ENCODE data around the gene NUTM1. TPM values are rescaled to one million over a fixed set of nuclear protein-coding genes. Genes with fewer than 3 reads are reported as not detected.

Gene NUTM1
- total RNA-seq, 6 donors from 2014 or later = not detected

DNA sequence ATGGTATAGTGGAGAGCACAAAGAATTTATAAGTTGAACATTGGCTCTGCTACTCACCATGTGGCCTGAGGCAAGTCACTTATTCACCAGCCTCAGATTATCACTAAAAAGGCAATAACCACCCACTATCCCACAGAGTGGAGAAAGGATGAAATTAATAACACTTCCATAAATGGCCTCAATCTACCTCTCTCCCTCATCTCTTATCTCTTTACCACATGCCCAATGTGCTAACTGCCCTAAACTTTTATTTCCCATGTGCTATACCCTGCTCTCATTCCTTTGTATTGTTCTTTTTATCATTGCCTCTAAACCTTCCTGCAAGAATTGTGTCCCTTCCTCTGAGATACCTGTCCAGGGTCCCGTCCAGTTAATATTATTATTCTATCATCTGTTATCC, 31.6 kb upstream of the NUTM1 start:
- Histone ChIP-seq H3K4me1 (peaks cover 0 to 4% (median 3%) of the 10 kb centered on the region in 4 donors), H3K36me3 (peaks cover 0 to 4% (median 0%) of the 10 kb centered on the region in 4 donors), H3K27me3 (no peaks in the 10 kb centered on the region), H3K27ac (no peak overlapping the region), H3K4me3 (no peak overlapping the region), H3K9me3 (no peaks in the 10 kb centered on the region)
- no peak for TF ChIP-seq EP300 (IDR thresholded peaks at IDR 0.05)
- TF ChIP-seq POLR2A (IDR thresholded peaks at IDR 0.05) = no peak
- TF ChIP-seq, protein P1, sequence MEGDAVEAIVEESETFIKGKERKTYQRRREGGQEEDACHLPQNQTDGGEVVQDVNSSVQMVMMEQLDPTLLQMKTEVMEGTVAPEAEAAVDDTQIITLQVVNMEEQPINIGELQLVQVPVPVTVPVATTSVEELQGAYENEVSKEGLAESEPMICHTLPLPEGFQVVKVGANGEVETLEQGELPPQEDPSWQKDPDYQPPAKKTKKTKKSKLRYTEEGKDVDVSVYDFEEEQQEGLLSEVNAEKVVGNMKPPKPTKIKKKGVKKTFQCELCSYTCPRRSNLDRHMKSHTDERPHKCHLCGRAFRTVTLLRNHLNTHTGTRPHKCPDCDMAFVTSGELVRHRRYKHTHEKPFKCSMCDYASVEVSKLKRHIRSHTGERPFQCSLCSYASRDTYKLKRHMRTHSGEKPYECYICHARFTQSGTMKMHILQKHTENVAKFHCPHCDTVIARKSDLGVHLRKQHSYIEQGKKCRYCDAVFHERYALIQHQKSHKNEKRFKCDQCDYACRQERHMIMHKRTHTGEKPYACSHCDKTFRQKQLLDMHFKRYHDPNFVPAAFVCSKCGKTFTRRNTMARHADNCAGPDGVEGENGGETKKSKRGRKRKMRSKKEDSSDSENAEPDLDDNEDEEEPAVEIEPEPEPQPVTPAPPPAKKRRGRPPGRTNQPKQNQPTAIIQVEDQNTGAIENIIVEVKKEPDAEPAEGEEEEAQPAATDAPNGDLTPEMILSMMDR (IDR thresholded peaks at IDR 0.05) = no peak
- TF ChIP-seq POLR2AphosphoS5 (IDR thresholded peaks at IDR 0.05) = no peak
- no peak for ATAC-seq (ENCODE audit: low FRiP score in 2 of 2)
- 79 to 96% methylated on average over 1 of the region's 1 CpG for WGBS, 2 donors
- no peak for DNase-seq

DNA sequence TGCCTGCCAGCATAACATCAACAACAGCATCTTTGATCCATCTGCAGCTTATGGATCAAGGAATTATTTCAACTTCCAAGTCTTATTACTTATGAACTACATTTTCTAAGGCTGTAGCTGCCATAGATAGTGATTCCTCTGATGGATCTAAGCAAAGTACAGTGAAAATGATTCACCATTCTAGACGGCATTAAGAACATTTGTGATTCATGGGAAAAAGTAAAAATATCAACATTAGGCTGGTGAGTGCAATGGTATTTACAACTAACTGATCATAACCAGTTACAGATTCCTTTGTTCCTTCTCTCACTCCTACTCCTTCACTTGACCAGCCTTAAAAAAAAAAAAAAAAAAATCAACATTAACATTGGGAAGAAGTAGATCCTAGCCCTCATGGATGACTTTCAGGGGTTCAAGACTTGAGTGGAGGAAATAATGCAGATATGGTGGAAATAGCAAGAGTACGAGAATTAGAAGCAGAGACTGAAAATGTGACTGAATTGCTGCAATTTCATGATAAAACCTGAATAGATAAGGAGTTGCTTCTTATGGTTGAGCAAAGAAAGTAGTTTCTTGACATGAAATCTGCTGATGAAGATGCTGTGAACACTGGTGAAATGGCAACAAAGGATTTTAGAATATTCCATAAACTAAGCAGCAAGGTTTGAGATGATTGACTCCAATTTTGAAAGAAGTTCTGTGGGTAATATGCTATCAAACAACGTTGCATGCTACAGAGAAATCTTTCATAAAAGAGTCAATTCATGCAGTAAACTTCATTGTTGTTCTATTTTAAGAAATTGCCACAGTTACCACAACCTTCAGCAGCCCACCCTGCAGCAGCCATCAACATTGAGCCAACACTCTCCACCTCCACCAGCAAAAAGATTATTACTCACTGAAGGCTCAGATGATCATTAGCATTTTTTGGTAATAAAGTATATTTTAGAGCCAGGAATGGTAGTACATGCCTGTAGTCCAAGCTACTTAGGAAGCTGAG, 28.3 kb upstream of the NUTM1 start:
- H3K27ac ChIP-seq = no peak overlapping the region
- no peaks in the 10 kb centered on the region for H3K9me3 ChIP-seq
- ATAC-seq (ENCODE audit: low FRiP score in 2 of 2) = no peak
- TF ChIP-seq EP300 (IDR thresholded peaks at IDR 0.05) (no peak), POLR2A (IDR thresholded peaks at IDR 0.05) (no peak), POLR2AphosphoS5 (IDR thresholded peaks at IDR 0.05) (no peak)
- TF ChIP-seq, protein P1 (IDR thresholded peaks at IDR 0.05) = no peak
- no peaks in the 10 kb centered on the region for H3K36me3 ChIP-seq
- DNase-seq = no peak
- 78 to 84% methylated on average over 3 of the region's 3 CpGs for WGBS, 2 donors
- no peaks in the 10 kb centered on the region for H3K27me3 ChIP-seq
- no peak overlapping the region for H3K4me3 ChIP-seq
- peaks cover 16 to 28% (median 18%) of the 10 kb centered on the region in 4 donors for H3K4me1 ChIP-seq

DNA sequence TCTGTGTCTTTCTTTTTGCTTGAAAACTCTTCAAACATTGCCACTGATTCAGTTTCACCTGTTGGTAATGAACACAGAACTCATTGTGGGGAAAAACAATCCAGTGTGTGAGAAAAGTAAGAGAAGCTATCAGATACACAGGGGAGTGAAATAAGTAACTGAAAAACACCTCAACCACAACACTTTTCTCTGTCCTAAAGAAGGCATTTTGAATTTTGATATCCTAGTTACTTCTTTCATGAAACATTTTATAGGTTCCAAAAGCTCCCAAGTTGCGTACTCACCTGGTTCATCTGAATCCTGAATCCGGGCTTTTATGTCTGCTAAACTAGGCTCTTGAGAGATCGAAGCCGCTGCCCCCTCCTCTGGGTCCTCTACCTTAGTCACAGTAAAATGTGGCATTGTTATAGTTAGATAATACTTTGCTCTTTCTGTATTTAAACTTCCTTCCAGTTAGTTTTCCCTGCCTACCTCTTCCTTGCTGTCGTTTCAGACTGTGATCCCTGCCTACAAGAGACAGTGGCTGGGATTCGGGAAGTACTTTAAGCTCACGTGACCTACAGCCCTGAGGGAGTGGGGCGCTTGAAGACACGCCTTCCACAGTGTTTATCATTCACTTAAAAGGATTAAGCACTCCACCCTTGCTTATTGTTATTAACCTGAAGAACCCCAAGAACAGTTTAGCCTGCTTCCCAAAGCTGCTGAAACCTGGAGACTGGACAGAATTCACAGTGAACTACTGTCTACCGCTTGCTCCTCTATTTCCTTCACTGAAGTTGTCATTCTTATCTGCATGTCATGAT, 24.6 kb upstream of the NUTM1 start:
- H3K27me3 ChIP-seq = no peaks in the 10 kb centered on the region
- H3K27ac ChIP-seq = peak overlapping the region; percentile 53 to 83 (median 71)
- WGBS, 2 donors = 3% methylated on average over 10 of the region's 10 CpGs
- H3K9me3 ChIP-seq = no peaks in the 10 kb centered on the region
- DNase-seq = peak in 1 of 2 donors; percentile 89
- peak overlapping the region; percentile 39 to 58 (median 44) for H3K4me3 ChIP-seq
- ATAC-seq (ENCODE audit: low FRiP score in 2 of 2) = peak; percentile 93 to 98
- peaks cover 16 to 28% (median 18%) of the 10 kb centered on the region in 4 donors for H3K4me1 ChIP-seq
- TF ChIP-seq POLR2A (IDR thresholded peaks at IDR 0.05) = peak in 3 of 4 donors; percentile 37 to 77 (median 74)
- TF ChIP-seq, protein P1 (IDR thresholded peaks at IDR 0.05) = no peak
- TF ChIP-seq POLR2AphosphoS5 (IDR thresholded peaks at IDR 0.05) = peak; percentile 20 to 94
- no peaks in the 10 kb centered on the region for H3K36me3 ChIP-seq

DNA sequence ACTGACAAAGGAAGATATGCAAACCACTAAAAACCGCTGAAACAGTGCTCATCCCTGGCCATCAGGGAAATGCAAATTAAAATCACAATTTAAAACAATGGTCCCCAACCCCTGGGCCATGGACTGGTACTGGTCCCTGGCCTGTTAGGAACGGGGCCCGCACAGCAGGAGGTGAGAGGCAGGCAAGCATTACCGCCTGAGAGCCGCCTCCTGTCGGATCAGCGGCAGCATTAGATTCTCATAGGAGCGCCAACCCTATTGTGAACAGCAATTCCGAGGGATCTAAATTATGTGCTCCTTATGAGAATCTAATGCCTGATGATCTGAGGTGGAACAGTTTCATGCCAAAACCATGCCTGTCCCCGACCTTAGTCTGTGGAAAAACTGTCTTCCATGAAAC, 19.9 kb upstream of the NUTM1 start:
- no peak for ATAC-seq (ENCODE audit: low FRiP score in 2 of 2)
- H3K36me3 ChIP-seq = no peaks in the 10 kb centered on the region
- DNase-seq = peak in 1 of 2 donors; percentile 22
- peaks cover 6 to 10% (median 7%) of the 10 kb centered on the region in 4 donors for H3K4me1 ChIP-seq
- WGBS, 2 donors = 93 to 97% methylated on average over 10 of the region's 10 CpGs
- no peak overlapping the region for H3K4me3 ChIP-seq
- no peaks in the 10 kb centered on the region for H3K9me3 ChIP-seq
- no peak for TF ChIP-seq EP300 (IDR thresholded peaks at IDR 0.05)
- H3K27ac ChIP-seq = no peak overlapping the region
- H3K27me3 ChIP-seq = no peaks in the 10 kb centered on the region

DNA sequence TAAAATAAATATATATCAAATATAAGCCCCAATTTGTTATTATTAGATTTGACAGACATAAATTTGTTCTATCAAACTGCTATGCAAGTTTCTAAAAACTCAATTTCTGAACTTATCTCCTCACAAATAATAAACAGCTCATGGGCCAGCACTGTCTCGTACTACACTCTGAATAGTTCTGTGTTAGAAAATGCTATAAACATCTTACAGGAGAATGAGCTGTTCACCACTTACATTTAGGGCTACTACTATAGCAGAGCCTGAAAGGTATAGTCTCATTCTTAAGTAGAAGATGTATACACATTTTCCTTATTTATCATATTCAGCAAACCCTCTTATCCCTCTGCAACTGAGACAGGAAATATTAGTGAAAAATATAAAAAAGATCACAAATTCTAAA, 18.2 kb upstream of the NUTM1 start:
- ATAC-seq (ENCODE audit: low FRiP score in 2 of 2) = no peak
- Histone ChIP-seq H3K27me3 (no peaks in the 10 kb centered on the region), H3K27ac (no peak overlapping the region), H3K9me3 (no peaks in the 10 kb centered on the region), H3K4me3 (no peak overlapping the region), H3K4me1 (no peaks in the 10 kb centered on the region), H3K36me3 (no peaks in the 10 kb centered on the region)
- 93 to 96% methylated on average over 1 of the region's 1 CpG for WGBS, 2 donors
- TF ChIP-seq, protein P1 (IDR thresholded peaks at IDR 0.05) = no peak
- TF ChIP-seq POLR2AphosphoS5 (IDR thresholded peaks at IDR 0.05) = no peak
- TF ChIP-seq POLR2A (IDR thresholded peaks at IDR 0.05) = no peak
- no peak for DNase-seq

Measured in upper lobe of left lung (tissue), 6 donors.